Measurements from ENCODE around the gene MACROD2.

GRCh38 chr20:14342918-14343317 is 347.6 kb downstream of the MACROD2 start:
- TF ChIP-seq POLR2A (IDR thresholded peaks at IDR 0.05; ENCODE audit: low read depth, low read length) (no peak), TAF1 (IDR thresholded peaks at IDR 0.05; ENCODE audit: low read depth, low read length) (no peak), POLR2AphosphoS5 (IDR thresholded peaks at IDR 0.05; ENCODE audit: low read depth, low read length) (no peak), POU2F2 (IDR thresholded peaks at IDR 0.05; ENCODE audit: low read depth, low read length) (no peak), SPI1 (IDR thresholded peaks at IDR 0.05; ENCODE audit: low read depth, low read length) (no peak), PAX5 (IDR thresholded peaks at IDR 0.05; ENCODE audit: insufficient read depth, low read length, severe bottlenecking) (no peak)
